CD8-positive, alpha-beta memory T cell (primary cell): ENCODE results near the gene SYNGR4. TPM values are rescaled to one million over a fixed set of nuclear protein-coding genes. Genes with fewer than 3 reads are reported as not detected.

ENCODE experiments used
- CTCF ChIA-PET: fragments of 350-600 bp; sonication (Branson Sonifier 250); formaldehyde crosslinking; loops from one replicate; lab custom pipeline; 2021; ENCODE audit warnings: antibody characterized with exemption; lab: Charles Lee
- POLR2A ChIA-PET: fragments of 350-600 bp; sonication (Branson Sonifier 250); formaldehyde crosslinking; loops from one replicate; lab custom pipeline; 2021; ENCODE audit warnings: antibody characterized with exemption; lab: Charles Lee
- DNase-seq, 5 donors: peaks; one replicate each; pipeline versions ENCODE4 v3.0.0 to v3.0.0-alpha.2; 2020 to 2022; ENCODE audit warnings: mixed read lengths in 1 of 5
- H3K27ac ChIP-seq: one replicate; pipeline ENCODE4 v1.7.0; 2013; ENCODE audit warnings: low read depth, mild to moderate bottlenecking, low read length, moderate library complexity
- H3K27me3 ChIP-seq: 2 replicates; pipeline ENCODE4 v1.7.0; 2013; ENCODE audit warnings: low read length, mild to moderate bottlenecking; ENCODE audit not compliant: insufficient read depth, poor library complexity, severe bottlenecking
- H3K36me3 ChIP-seq: 2 replicates; pipeline ENCODE4 v1.7.0; 2013; ENCODE audit warnings: mild to moderate bottlenecking, low read length, moderate library complexity; ENCODE audit not compliant: insufficient read depth
- H3K4me1 ChIP-seq: 2 replicates; pipeline ENCODE4 v1.7.0; 2013; ENCODE audit warnings: mild to moderate bottlenecking, low read length, moderate library complexity; ENCODE audit not compliant: insufficient read depth
- H3K4me3 ChIP-seq: 2 replicates; pipeline ENCODE4 v1.7.0; 2013; ENCODE audit warnings: mild to moderate bottlenecking, low read length
- H3K9me3 ChIP-seq: 2 replicates; pipeline ENCODE4 v1.7.0; 2013; ENCODE audit warnings: mild to moderate bottlenecking, low read length
- H3K27ac Mint-ChIP-seq, 8 donors: one replicate each; pipeline ENCODE4 v1.8.0; 2020 to 2021; ENCODE audit warnings: mixed read lengths in 8 of 8, mild to moderate bottlenecking in 6 of 8, inconsistent platforms in 3 of 8, moderate library complexity in 3 of 8
- H3K27me3 Mint-ChIP-seq, 2 donors: one replicate each; pipeline ENCODE4 v1.8.0; 2020 to 2021; ENCODE audit warnings: mixed read lengths in 2 of 2, mild to moderate bottlenecking in 1 of 2, moderate library complexity in 1 of 2
- H3K36me3 Mint-ChIP-seq, 3 donors: one replicate each; pipeline ENCODE4 v1.8.0; 2020 to 2021; ENCODE audit warnings: mixed read lengths in 3 of 3, inconsistent platforms in 1 of 3, mild to moderate bottlenecking in 1 of 3
- H3K4me1 Mint-ChIP-seq, 3 donors: one replicate each; pipeline ENCODE4 v1.8.0; 2020 to 2021; ENCODE audit warnings: mixed read lengths in 3 of 3, inconsistent platforms in 1 of 3, mild to moderate bottlenecking in 1 of 3
- H3K4me3 Mint-ChIP-seq, 7 donors: one replicate each; pipeline ENCODE4 v1.8.0; 2020 to 2021; ENCODE audit warnings: mixed read lengths in 7 of 7, mild to moderate bottlenecking in 6 of 7, moderate library complexity in 4 of 7, inconsistent platforms in 2 of 7
- H3K9me3 Mint-ChIP-seq, 5 donors: one replicate each; pipeline ENCODE4 v1.8.0; 2020 to 2022; ENCODE audit warnings: mixed read lengths in 5 of 5, mild to moderate bottlenecking in 3 of 5, moderate library complexity in 2 of 5, inconsistent platforms in 1 of 5
- polyA plus RNA-seq: library from polyadenylated mRNA; unstranded; fragments of 300-500 nt; fragmentation: Illumina TruSeq; gene quantifications from one replicate; pipeline ENCODE4 v1.2.3, GENCODE V29; 2021
- total RNA-seq, 2 experiments: library from RNA; stranded (reverse); gene quantifications; one replicate each; pipeline ENCODE4 v1.2.3, GENCODE V29; 2021

The SYNGR4 gene
- total and polyA plus RNA-seq, 3 experiments from 2014 or later: not detected

GRCh38 chr19:48415806-48416221 is 51.6 kb downstream of the SYNGR4 start:
- H3K27me3 ChIP-seq: no peaks in the 10 kb centered on the region
- Mint-ChIP-seq H3K4me1 (peaks cover 16 to 38% (median 19%) of the 10 kb centered on the region in 3 donors), H3K4me3 (peak overlapping the region in 6 of 7 donors; percentile 13 to 86 (median 24)), H3K9me3 (no peaks in the 10 kb centered on the region), H3K27me3 (peaks cover 3 to 18% of the 10 kb centered on the region in 2 donors), H3K36me3 (no peaks in the 10 kb centered on the region), H3K27ac (no peak overlapping the region)
- peaks cover 13% of the 10 kb centered on the region for H3K4me1 ChIP-seq
- no peak overlapping the region for H3K4me3 ChIP-seq
- no peaks in the 10 kb centered on the region for H3K9me3 ChIP-seq
- no peaks in the 10 kb centered on the region for H3K36me3 ChIP-seq
- no peak for DNase-seq
- H3K27ac ChIP-seq: no peak overlapping the region
- CTCF ChIA-PET: no interaction called here
- POLR2A ChIA-PET: no interaction called here

- H3K36me3 Mint-ChIP-seq: no peaks in the 10 kb centered on the region
- H3K27ac ChIP-seq: no peak overlapping the region
- ChIA-PET CTCF (interaction anchor here (1.1 kb wide), 1 partner anchor 26 kb away, joined by 4 read pairs; no protein-coding TSS in a partner anchor), POLR2A (interaction anchor here (0.5 kb wide), 1 partner anchor 254 kb away, joined by 7 read pairs; no protein-coding TSS in a partner anchor)
- no peak overlapping the region for H3K4me3 Mint-ChIP-seq
- peaks cover 16 to 38% (median 19%) of the 10 kb centered on the region in 3 donors for H3K4me1 Mint-ChIP-seq
- no peak overlapping the region for H3K27ac Mint-ChIP-seq
- H3K36me3 ChIP-seq: no peaks in the 10 kb centered on the region
- H3K9me3 ChIP-seq: no peaks in the 10 kb centered on the region
- no peak for DNase-seq
- no peaks in the 10 kb centered on the region for H3K27me3 ChIP-seq
- no peaks in the 10 kb centered on the region for H3K9me3 Mint-ChIP-seq
- H3K27me3 Mint-ChIP-seq: peaks cover 3 to 18% of the 10 kb centered on the region in 2 donors
- H3K4me1 ChIP-seq: peaks cover 13% of the 10 kb centered on the region
- H3K4me3 ChIP-seq: no peak overlapping the region
These were observed 53.3 kb downstream of the SYNGR4 start for GRCh38 chr19:48417421-48417820.

- Mint-ChIP-seq H3K4me3 (peak overlapping the region; percentile 55 to 91 (median 87)), H3K27ac (peak overlapping the region in 4 of 8 donors; percentile 80 to 94 (median 88)), H3K4me1 (peaks cover 16 to 37% (median 19%) of the 10 kb centered on the region in 3 donors), H3K36me3 (no peaks in the 10 kb centered on the region), H3K9me3 (no peaks in the 10 kb centered on the region), H3K27me3 (peaks cover 3 to 22% of the 10 kb centered on the region in 2 donors)
- Histone ChIP-seq H3K4me1 (peaks cover 13% of the 10 kb centered on the region), H3K36me3 (no peaks in the 10 kb centered on the region), H3K9me3 (no peaks in the 10 kb centered on the region), H3K4me3 (no peak overlapping the region), H3K27ac (no peak overlapping the region), H3K27me3 (no peaks in the 10 kb centered on the region)
- no peak for DNase-seq
- ChIA-PET CTCF (interaction anchor here (0.9 to 1.1 kb wide), 2 partner anchors 14 to 27 kb away, joined by 3 to 4 read pairs; no protein-coding TSS in a partner anchor), POLR2A (no interaction called here)
These were observed 54.3 kb downstream of the SYNGR4 start for GRCh38 chr19:48418317-48419064.

DNA sequence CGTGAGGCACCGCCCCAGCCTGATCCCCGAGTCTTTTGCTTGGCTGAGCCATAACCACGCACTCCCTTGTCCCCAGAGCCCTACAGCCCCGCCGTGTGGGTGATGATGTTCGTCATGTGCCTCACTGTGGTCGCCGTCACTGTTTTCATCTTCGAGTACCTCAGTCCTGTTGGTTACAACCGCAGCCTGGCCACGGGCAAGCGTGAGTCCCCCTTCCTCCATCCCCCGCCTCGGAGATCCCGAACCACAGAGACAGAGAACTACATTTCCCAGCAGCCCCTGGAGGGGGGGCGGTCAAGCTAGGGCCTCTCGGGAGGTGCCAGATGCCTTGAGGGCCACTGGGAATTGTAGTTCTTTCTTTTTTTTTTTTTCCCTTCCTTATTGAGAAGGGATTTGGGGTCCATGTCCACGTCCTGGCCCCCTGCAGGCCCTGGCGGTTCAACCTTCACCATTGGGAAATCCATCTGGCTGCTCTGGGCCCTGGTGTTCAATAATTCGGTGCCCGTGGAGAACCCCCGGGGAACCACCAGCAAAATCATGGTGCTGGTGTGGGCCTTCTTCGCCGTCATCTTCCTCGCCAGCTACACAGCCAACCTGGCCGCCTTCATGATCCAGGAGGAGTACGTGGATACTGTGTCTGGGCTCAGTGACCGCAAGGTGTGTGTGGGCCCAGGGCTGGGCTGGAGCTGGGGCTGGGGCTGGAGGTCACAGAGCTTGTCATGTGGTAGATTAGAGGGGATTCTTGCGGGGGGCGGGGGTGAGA is 55.2 kb downstream of the SYNGR4 start:
- H3K4me3 ChIP-seq: peak overlapping the region; percentile 8
- CTCF ChIA-PET: interaction anchor here (0.9 to 1.2 kb wide), 2 partner anchors 15 to 28 kb away, joined by 3 to 4 read pairs; partner anchors contain the start of gene KDELR1

GRCh38 chr19:48421548-48421947 is 57.4 kb downstream of the SYNGR4 start:
- no peak overlapping the region for H3K4me3 Mint-ChIP-seq
- ChIA-PET CTCF (no interaction called here), POLR2A (no interaction called here)
- no peak overlapping the region for H3K27ac Mint-ChIP-seq
- Histone ChIP-seq H3K27ac (no peak overlapping the region), H3K4me1 (no peaks in the 10 kb centered on the region), H3K4me3 (no peak overlapping the region), H3K36me3 (no peaks in the 10 kb centered on the region), H3K9me3 (no peaks in the 10 kb centered on the region), H3K27me3 (no peaks in the 10 kb centered on the region)
- H3K9me3 Mint-ChIP-seq: no peaks in the 10 kb centered on the region
- H3K36me3 Mint-ChIP-seq: no peaks in the 10 kb centered on the region
- peaks cover 2 to 18% of the 10 kb centered on the region in 2 donors for H3K27me3 Mint-ChIP-seq
- H3K4me1 Mint-ChIP-seq: peaks cover 9 to 12% (median 11%) of the 10 kb centered on the region in 3 donors
- DNase-seq: no peak

More for the DNA sequence above, 55.2 kb downstream of the SYNGR4 start:
- no peak overlapping the region for H3K27ac ChIP-seq
- POLR2A ChIA-PET: no interaction called here
- Mint-ChIP-seq H3K36me3 (no peaks in the 10 kb centered on the region), H3K27ac (peak overlapping the region in 6 of 8 donors; percentile 19 to 94 (median 84)), H3K27me3 (peaks cover 3 to 24% of the 10 kb centered on the region in 2 donors), H3K4me1 (peaks cover 15 to 29% (median 16%) of the 10 kb centered on the region in 3 donors), H3K4me3 (peak overlapping the region; percentile 55 to 91 (median 87)), H3K9me3 (no peaks in the 10 kb centered on the region)
- no peaks in the 10 kb centered on the region for H3K27me3 ChIP-seq
- H3K9me3 ChIP-seq: no peaks in the 10 kb centered on the region
- peaks cover 12% of the 10 kb centered on the region for H3K4me1 ChIP-seq
- peak; percentile 56 to 80 (median 69) for DNase-seq
- no peaks in the 10 kb centered on the region for H3K36me3 ChIP-seq

DNA sequence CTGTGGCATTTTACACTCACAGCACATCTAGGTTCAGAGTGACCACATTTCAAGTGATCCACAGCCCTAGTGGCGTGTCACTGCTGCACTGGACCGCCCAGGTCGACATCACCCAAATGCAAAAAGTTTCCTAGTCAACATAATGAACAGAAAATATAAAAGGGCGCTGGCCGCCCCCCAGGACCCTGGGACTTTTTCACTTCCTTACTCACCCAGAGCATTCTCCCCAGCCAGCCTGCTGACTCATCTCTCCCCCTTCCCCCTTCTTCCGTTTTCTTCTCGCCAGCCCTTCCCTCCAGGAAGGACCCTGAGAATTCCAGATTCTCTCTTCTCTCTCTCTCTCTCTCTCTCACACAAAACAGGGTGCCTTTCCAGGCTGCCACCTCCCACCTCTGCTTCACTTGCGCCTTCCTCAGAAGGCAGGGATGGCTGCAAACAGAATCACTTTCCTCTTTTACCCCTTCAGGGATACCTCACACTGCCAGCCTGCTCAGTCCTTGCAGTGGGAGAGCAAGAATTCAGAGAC is 60.6 kb downstream of the SYNGR4 start:
- Mint-ChIP-seq H3K4me3 (no peak overlapping the region), H3K27me3 (peaks cover 2 to 6% of the 10 kb centered on the region in 2 donors), H3K36me3 (peaks cover 0 to under 1% (median 0%) of the 10 kb centered on the region in 3 donors), H3K9me3 (no peaks in the 10 kb centered on the region), H3K4me1 (no peaks in the 10 kb centered on the region), H3K27ac (no peak overlapping the region)
- no peaks in the 10 kb centered on the region for H3K9me3 ChIP-seq
- H3K27me3 ChIP-seq: no peaks in the 10 kb centered on the region
- CTCF ChIA-PET: no interaction called here
- no peaks in the 10 kb centered on the region for H3K4me1 ChIP-seq
- POLR2A ChIA-PET: no interaction called here
- peak overlapping the region; percentile 43 for H3K27ac ChIP-seq
- no peaks in the 10 kb centered on the region for H3K36me3 ChIP-seq
- DNase-seq: no peak
- H3K4me3 ChIP-seq: no peak overlapping the region
